Measurements from ENCODE around the gene CARD11.

- no peak for TF ChIP-seq CTCF (IDR thresholded peaks at IDR 0.05)
- TF ChIP-seq POLR2AphosphoS5 (IDR thresholded peaks at IDR 0.05) = no peak
- no peak for TF ChIP-seq POLR2A (IDR thresholded peaks at IDR 0.05)
Measured at GRCh38 chr7:2905500-2905899, 138.2 kb downstream of the CARD11 start.
